ENCODE measurements around the gene ATF6B. TPM values are rescaled to one million over a fixed set of nuclear protein-coding genes. Genes with fewer than 3 reads are reported as not detected.
A peak's percentile ranks its signal among the peaks of the same experiment; 100 is the strongest.

ATF6B gene
- total and polyA plus RNA-seq, 2 of the 8 experiments (the other 6 are each of a cell fraction or from before 2014, with no cell fraction given): 38.1 to 42.2 TPM

- H3K4me2 ChIP-seq (ENCODE audit: insufficient read depth in 1 of 2, low read depth in 2 of 2, low read length in 2 of 2): peak overlapping the region in 1 of 2 experiments; percentile 4; a peak in 1 of 4 replicates
Observed at GRCh38 chr6:32107406-32107805, 20.6 kb downstream of the ATF6B start.

More at GRCh38 chr6:32107406-32107805, 20.6 kb downstream of the ATF6B start:
- H3K14ac ChIP-seq (ENCODE audit: insufficient read length): no peak overlapping the region
- peaks cover 0 to 11% (median 6%) of the 10 kb centered on the region in 4 experiments; a peak in 5 of 7 replicates for H3K27me3 ChIP-seq (replicated peaks in 1 of 4; ENCODE audit: control insufficient read depth in 3 of 4, extremely low read depth in 1 of 4, insufficient read depth in 3 of 4, low read length in 3 of 4)
- POLR2A ChIA-PET (ENCODE audit: partially characterized antibody): interaction anchor here (1.0 to 3.1 kb wide), 5 partner anchors 9 to 60 kb away, joined by 3 to 10 read pairs (median 5); no protein-coding TSS in a partner anchor
- H4K5ac ChIP-seq (ENCODE audit: insufficient read length, low read depth, low read length): no peak overlapping the region
- no peak overlapping the region for H2BK120ac ChIP-seq (replicated peaks; ENCODE audit: low read depth, low read length)
- no peak overlapping the region for H2BK20ac ChIP-seq (ENCODE audit: low read length)
- no peak for DNase-seq (ENCODE audit: low read depth in 1 of 2, low spot score in 2 of 2)
- 0 out of 2 replicates have a peak overlapping the region, but pooled peaks have one; percentile 13 for H2AK5ac ChIP-seq (ENCODE audit: low read depth, low read length)
- H3K4ac ChIP-seq (replicated peaks; ENCODE audit: insufficient read length, low read depth, low read length): peak overlapping the region; percentile 73
- no peak for FAIRE-seq
- no peak overlapping the region for H3K27ac ChIP-seq (ENCODE audit: low read depth, low read length)
- H3K79me2 ChIP-seq (ENCODE audit: control insufficient read depth in 1 of 2, insufficient read depth in 2 of 2, low read length in 2 of 2): no peaks in the 10 kb centered on the region
- CTCF ChIA-PET (ENCODE audit: partially characterized antibody): interaction anchor here (0.6 to 6.0 kb wide), 4 partner anchors 11 to 59 kb away, joined by 4 to 49 read pairs (median 11); no protein-coding TSS in a partner anchor
- H3K79me1 ChIP-seq (ENCODE audit: low read depth, low read length): no peaks in the 10 kb centered on the region
- no peak overlapping the region for H2BK15ac ChIP-seq (ENCODE audit: low read length)
- H2AFZ ChIP-seq (ENCODE audit: low read length): no peak overlapping the region
- H4K20me1 ChIP-seq (replicated peaks in 1 of 2; ENCODE audit: control insufficient read depth in 1 of 2, insufficient read depth in 2 of 2, low read length in 2 of 2): peaks cover 3 to 4% of the 10 kb centered on the region in 2 experiments
- no peaks in the 10 kb centered on the region for H3K36me3 ChIP-seq (ENCODE audit: control insufficient read depth in 2 of 4, insufficient read depth in 4 of 4, low read length in 3 of 4)
- no peak overlapping the region for H3K56ac ChIP-seq (replicated peaks; ENCODE audit: insufficient read length, low read depth, low read length)
- no peak overlapping the region for H4K8ac ChIP-seq (ENCODE audit: extremely low read depth, insufficient read depth, low read length)
- 0 out of 2 replicates have a peak, but pooled peaks cover 2% of the 10 kb centered on the region for H3K23me2 ChIP-seq (ENCODE audit: low read depth, low read length)
- no peak overlapping the region for H3K23ac ChIP-seq (ENCODE audit: insufficient read length)
- 83% methylated on average over 1 of the region's 1 CpG; no CpG with 5 or more reads in 1 of the 2 experiments for WGBS, 2 experiments (ENCODE audit: extremely low coverage in 1 of 2, insufficient coverage in 1 of 2, insufficient read length in 1 of 2, insufficient replicate concordance in 2 of 2, low coverage in 1 of 2, low lambda C conversion rate in 2 of 2, missing lambda C conversion rate in 1 of 2)
- H3K9ac ChIP-seq (replicated peaks in 1 of 4; ENCODE audit: extremely low read depth in 1 of 4, low read depth in 3 of 4, low read length in 3 of 4): no peak overlapping the region
- no peak overlapping the region for H3K18ac ChIP-seq (ENCODE audit: extremely low read depth, low read length)
- H2BK12ac ChIP-seq (ENCODE audit: low read depth, low read length): no peak overlapping the region
- peaks cover 2 to 13% (median 7%) of the 10 kb centered on the region in 4 experiments for H3K4me1 ChIP-seq (replicated peaks in 1 of 4; ENCODE audit: control insufficient read depth in 3 of 4, insufficient read depth in 4 of 4, low read length in 3 of 4)
- H3K9me3 ChIP-seq (ENCODE audit: insufficient read depth in 2 of 2, low read depth in 1 of 2, low read length in 1 of 2): no peaks in the 10 kb centered on the region
- no peak overlapping the region; the same call in 1 of the 2 replicates for H2BK5ac ChIP-seq (ENCODE audit: low read depth, low read length)
- TF ChIP-seq SP1 (IDR thresholded peaks at IDR 0.05; ENCODE audit: low read depth, low read length) (no peak), NANOG (IDR thresholded peaks at IDR 0.05; ENCODE audit: insufficient read depth, low read depth, low read length, poor library complexity, severe bottlenecking) (no peak), SIRT6 (IDR thresholded peaks at IDR 0.05; ENCODE audit: low read length) (no peak)
- no peak overlapping the region for H3K4me3 ChIP-seq (ENCODE audit: extremely low read depth in 1 of 4, insufficient read depth in 2 of 4, low read depth in 3 of 4, low read length in 4 of 4)
- H4K91ac ChIP-seq (replicated peaks; ENCODE audit: insufficient read length, low read length): no peak overlapping the region

Measured in H1 (cell line).